HG02623 (cell line): ENCODE measurements around the gene MNAT1.
A peak's percentile ranks its signal among the peaks of the same experiment; 100 is the strongest.
"Not testable (repeated sequence)": the region's sequence is repeated elsewhere in the genome, so short reads cannot be mapped to it uniquely, and the experiment has no call there.

Experiments used
- ATAC-seq: cut with Tn5 transposase; IDR thresholded peaks from one replicate; pipeline ENCODE4 v1.9.1; 2021; ENCODE audit warnings: moderate library complexity; ENCODE audit not compliant: unreplicated experiment

MNAT1 gene

DNA sequence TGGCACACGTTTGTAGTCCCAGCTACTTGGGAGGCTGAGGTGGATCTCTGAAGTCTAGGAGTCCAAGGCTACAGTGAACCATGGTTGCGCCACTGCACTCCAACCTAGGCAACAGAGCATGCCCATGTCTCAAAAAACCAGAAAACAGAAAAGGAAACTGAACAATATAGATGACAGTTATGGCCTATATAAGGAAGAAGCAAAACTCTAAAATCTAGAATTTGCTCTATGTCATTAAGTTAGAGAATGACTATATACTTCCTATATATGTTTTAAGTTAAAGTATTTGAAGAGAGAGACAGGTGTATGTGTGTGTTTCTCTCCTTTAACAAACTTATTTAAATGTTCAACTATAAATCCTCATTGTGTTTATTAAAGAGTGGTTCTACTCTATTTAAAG is 65.8 kb downstream of the MNAT1 start:
- no peak for ATAC-seq

- no peak for ATAC-seq
Measured at GRCh38 chr14:60803871-60804270, 69.3 kb downstream of the MNAT1 start.

DNA sequence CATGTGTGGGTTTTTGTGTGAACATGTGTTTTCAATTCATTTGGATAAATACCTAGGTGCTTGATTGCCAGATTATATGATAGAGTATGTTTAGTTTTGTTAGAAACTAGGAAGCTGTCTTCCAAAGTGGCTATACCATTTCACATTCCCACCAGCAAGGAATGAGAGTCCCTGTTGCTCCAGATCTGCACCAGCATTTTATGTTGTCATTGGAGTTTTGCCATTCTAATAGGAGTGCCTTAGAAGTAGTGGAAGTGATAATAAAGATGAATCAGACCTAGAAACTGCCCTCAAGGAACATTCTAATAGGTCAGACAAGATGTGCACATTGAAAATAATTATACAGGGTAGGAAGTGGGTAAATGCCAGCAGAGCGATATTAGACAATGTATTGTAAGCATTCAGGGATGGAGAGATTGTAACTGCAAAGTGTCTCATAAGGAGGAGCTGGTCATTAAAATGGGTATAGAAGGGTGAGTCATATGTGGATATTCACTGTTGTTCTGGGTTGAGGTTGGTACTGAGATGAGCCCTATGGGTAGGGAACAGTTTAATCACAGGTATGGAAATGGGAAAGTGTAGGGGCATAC is 71.4 kb downstream of the MNAT1 start:
- no peak for ATAC-seq

DNA sequence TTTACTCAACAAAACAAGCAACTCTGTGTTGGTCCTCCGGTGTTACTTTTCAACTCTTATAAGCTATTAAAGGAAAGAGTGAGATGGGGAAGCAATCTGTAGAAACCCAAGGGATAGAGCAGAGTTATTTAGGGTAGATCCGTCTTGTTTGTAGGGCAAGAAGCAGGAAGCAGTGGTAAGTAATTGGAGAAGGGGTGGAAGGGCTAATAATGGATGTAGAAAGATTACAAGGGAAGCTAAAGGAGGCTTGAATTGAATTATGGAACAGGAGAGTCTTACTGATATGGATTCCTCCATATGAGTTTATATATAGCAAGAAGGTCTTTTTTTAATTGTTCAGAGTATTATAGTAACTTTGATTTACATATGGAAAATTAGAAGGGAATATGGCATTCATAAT is 72.7 kb downstream of the MNAT1 start:
- ATAC-seq = no peak

DNA sequence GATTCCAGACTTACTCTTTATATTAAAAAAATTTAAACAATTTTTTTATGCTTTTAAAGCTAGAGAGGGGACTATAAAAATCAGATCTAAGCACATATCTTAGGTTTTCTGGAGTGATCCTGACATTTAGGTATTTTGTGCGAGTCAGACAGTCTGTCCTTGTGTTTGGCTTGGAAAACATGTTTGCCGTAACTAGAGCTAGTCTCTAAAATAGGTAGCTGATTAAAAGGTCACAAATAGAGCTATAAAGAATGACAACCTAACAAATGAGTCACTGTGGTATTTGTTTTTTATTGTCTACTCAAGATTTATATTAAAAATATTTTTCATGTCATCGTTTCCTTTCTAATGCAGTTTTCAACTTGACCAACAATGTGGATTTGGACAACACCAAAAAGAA is 73.4 kb downstream of the MNAT1 start:
- ATAC-seq = no peak

DNA sequence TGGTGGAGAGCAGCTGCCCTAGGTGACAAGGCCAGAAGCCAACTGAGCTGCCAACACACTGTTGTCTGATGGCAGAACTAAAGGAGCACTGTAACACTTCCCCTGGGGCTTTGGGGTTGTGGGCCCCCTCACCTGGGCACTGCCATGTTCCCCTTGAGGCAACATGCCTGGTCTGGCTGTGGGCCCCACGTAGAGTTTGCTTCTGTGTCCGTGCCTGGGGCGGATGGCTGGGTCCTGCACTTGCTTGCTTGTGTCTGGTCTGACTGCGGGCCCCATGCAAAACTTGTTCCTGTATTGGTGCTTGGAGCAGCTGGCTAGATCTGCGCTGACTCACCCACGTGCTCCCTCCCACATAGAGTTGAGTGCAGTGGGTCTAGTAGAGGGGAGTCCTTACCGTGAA is 78.4 kb downstream of the MNAT1 start:
- ATAC-seq = no peak

- peak; percentile 91 for ATAC-seq
Measured at GRCh38 chr14:60815371-60815770, 80.8 kb downstream of the MNAT1 start.

DNA sequence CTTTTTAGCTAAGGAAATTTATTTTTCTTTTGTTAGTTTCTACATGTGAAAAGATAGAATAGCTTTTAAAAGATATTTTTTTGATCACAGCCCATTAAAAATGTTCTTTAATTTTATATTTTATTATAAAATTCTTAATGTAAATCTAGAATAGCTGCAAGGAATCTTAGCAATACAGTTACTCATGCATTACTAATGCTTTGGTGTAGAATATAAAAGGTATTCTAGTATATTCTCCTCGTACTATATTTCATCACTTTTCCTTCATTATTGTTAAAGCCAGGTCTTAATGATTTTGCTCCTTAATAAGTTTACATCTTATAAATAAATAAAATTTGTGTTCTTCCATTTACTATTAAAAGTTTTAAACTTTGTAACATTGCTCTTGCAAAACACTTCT is 82.6 kb downstream of the MNAT1 start:
- no peak for ATAC-seq

DNA sequence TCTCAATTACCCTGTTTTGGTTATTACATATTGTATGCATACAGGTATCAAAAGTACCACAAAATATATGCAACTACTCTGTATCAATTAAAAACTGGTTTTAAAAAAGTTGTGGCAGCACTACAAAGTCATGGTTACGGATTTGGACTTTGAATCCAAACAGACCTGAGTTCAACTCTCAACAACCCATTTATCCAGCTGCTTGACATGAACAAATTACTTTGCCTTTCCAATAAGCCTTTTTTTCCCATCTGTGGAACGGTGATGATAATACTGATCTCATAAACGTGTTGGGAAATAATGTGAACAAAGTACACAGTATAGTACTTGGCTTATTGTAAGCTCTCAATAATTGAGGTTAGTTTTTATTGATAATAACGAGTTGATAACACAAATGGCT is 85.0 kb downstream of the MNAT1 start:
- ATAC-seq = no peak

- ATAC-seq = no peak
Measured at GRCh38 chr14:60838601-60839000, 104.0 kb downstream of the MNAT1 start.

GRCh38 chr14:60839057-60839456 is 104.5 kb downstream of the MNAT1 start:
- no peak for ATAC-seq

DNA sequence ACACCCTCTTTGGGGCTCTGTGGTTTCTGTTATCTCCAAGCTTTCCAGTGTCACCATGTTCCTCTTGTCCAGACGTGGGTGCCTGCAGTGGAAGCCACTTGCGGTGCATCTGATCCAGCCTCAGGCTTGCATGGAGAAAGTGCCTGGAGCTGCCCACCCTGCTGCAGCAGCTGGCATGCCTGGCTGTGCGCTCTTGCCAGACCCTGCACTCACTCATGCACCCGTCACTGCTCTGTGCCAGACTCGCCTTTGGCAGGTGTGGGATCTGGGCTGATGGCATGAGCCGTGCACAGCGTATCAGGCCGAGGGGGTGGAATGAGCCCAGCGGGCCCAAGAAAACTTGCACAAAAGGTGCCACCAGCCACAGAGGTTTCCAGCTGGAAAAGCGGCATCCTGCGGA is 105.1 kb downstream of the MNAT1 start:
- no peak for ATAC-seq

DNA sequence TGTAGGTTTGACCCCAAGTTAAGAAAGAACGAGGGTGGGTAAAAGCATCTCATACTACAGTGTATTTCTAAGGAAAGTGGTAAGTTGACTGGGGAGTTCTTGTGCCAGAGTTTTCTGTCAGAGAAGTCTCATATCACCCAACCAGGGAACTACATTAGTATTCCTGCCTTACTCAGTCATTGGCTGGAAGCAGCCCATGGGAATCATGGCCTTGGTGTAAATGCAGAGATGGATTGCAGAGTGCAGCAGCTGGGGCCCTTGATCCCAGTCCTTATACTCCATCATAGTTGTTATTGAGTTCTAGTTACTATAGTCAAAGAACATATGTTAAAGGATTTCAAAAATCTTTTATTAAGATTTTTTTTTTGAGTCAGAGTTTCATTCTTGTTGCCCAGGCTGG is 105.8 kb downstream of the MNAT1 start:
- no peak for ATAC-seq

- ATAC-seq = peak; percentile 96
Measured at GRCh38 chr14:60845523-60845922, 111.0 kb downstream of the MNAT1 start.

- no peak for ATAC-seq
Measured at GRCh38 chr14:60848066-60848465, 113.5 kb downstream of the MNAT1 start.

DNA sequence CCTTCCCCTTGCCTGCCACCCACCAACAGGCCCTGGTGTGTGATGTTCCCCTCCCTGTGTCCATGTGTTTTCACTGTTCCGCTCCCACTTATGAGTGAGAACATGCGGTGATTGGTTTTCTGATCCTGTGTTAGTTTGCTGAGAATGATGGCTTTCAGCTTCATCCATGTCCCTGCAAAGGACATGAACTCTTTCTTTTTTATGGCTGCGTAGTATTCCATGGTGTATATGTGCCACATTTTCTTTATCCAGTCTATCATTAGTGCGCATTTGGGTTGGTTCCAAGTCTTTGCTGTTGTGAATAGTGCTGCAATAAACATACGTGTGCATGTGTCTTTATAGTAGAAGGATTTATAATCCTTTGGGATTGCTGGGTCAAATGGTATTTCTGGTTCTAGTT is 117.1 kb downstream of the MNAT1 start:
- not testable (repeated sequence) for ATAC-seq

GRCh38 chr14:60856111-60856510 is 121.5 kb downstream of the MNAT1 start:
- ATAC-seq = no peak

DNA sequence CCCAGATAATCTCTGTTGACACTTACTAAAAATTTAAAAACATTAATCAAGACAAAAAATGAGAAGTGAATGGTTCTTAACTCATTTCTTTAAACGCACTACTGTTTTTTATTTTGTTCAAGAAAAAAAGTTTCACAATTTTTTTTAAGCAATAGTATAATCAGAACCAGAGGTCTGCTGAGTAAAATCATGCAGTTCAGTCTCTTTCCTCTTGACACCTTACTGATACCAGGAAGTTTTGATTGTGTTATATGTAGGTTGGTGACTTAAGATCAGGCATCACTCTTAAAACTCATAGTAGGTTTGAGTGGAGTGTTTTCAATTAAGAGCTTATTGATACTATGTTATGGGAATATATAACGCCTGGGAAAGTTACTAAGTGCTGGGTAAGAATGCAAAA is 125.0 kb downstream of the MNAT1 start:
- ATAC-seq = no peak

- ATAC-seq = no peak
Measured at GRCh38 chr14:60861545-60862140, 127.1 kb downstream of the MNAT1 start.

DNA sequence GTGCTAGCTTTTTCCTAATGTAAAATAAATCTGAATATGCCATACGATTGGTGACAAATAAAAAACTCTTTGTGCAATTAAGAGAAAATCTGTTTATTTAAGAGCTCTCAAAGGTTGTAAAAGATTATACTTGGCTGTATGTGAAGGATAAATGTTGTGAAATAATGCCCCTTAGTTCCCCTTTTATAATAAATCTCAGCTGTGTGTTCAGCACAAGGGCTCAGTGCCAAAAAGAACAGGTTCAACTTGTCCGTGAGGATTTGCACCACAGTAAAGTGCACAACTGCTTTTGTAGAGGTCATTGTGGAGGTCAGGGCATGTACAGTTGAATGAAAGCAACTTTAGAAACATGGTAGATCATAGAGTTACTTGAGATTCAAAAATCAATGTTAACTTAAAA is 127.7 kb downstream of the MNAT1 start:
- no peak for ATAC-seq

DNA sequence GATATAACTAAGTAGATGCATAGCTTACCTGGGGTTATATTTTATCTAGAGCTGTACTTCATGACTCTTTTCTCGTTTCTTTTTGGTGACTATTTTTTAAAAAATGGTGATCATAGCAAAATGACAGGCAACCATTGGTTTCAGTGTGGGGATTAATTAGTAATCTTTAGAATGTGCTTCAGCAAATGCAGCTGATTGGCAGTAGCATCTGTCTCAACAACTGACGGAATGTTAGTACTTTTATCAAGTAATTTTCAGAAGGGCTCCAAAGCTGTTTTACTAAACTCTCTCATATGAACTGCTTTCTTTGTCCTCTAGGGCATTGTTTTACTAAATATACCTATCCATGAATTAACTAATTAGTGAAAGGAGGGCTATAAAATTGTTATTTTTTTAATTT is 128.7 kb downstream of the MNAT1 start:
- no peak for ATAC-seq

DNA sequence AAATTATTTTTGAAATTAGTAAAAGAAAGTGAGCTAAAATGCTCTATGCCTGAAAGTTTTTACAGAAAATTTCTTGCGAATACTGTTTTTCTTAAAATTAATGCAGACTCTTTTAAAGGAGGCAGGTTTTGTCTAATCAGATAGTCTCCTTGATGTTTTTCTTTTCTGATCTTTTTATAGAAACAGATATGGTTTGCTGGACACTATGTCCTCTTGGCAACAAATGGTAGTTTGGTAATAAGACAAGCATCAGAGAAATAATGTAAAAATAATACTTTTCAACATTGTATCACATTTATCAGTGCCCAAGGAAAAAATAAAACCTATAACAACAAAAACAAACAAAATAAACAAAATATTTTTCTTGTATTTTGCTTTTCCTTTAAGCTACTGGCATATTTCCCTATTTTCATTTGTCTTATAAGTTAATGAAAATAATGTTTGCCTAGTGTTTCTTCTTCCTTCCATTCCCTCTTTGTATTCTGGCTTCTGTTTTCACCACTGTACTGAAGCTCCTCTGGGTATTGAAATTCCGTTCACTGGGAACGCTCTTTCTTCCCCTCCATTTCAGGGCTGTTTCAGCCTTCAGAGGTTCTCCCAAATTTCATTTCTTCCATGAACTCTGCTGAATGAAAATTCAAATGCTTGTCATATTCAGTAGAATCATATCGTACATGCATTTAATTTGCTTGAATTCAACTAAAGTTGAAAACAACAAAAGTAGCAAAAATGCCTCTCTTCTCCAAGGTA is 131.0 kb downstream of the MNAT1 start:
- ATAC-seq = no peak
